IMR-90 (cell line): ENCODE results near the gene ADGRG6. TPM values are rescaled to one million over a fixed set of nuclear protein-coding genes. Genes with fewer than 3 reads are reported as not detected.

Experiments used
- ATAC-seq: fragments of 200-7000 bp; cut with Tn5 transposase; 2 replicates; pipeline ENCODE4 v1.9.1; 2020; ENCODE audit warnings: low read depth, mild to moderate bottlenecking, moderate library complexity
- BruUV-seq: library from RNA; stranded (reverse); fragments of 400-500 nt; replicated peaks from 2 replicates; lab custom pipeline; 2021; lab: Mats Ljungman, UMichigan
- CTCF ChIA-PET: fragments of 300-600 bp; formaldehyde crosslinking; extraction: SDS; loops from one replicate; lab custom pipeline; 2021; ENCODE audit warnings: antibody characterized with exemption; lab: Yijun Ruan, JAX
- POLR2A ChIA-PET: fragments of 300-600 bp; sonication (Branson Sonifier 250); formaldehyde crosslinking; loops from one replicate; lab custom pipeline; 2022; ENCODE audit warnings: antibody characterized with exemption; ENCODE audit not compliant: unreplicated experiment; lab: Charles Lee
- DNase-seq: peaks from one replicate; pipeline ENCODE4 v3.0.0; 2013
- H2AFZ ChIP-seq: replicated peaks from 2 replicates; pipeline ENCODE3; 2013; ENCODE audit warnings: low read length, mild to moderate bottlenecking; ENCODE audit not compliant: poor library complexity
- H2AK5ac ChIP-seq: 2 replicates; pipeline ENCODE4 v1.6.1; 2013; ENCODE audit warnings: low read depth, low read length, inconsistent platforms
- H2AK9ac ChIP-seq: replicated peaks from 2 replicates; pipeline ENCODE3; 2013; ENCODE audit warnings: mild to moderate bottlenecking, low read depth, low read length, moderate library complexity; ENCODE audit not compliant: poor library complexity
- H2BK120ac ChIP-seq: 2 replicates; pipeline ENCODE4 v1.6.1; 2013; ENCODE audit warnings: low read depth, low read length, inconsistent platforms
- H2BK15ac ChIP-seq: 3 replicates; pipeline ENCODE4 v1.6.1; 2013; ENCODE audit warnings: low read depth, low read length, inconsistent platforms
- H2BK20ac ChIP-seq: 2 replicates; pipeline ENCODE4 v1.6.1; 2013; ENCODE audit warnings: low read depth, mild to moderate bottlenecking, inconsistent platforms, low read length, moderate library complexity
- H2BK5ac ChIP-seq: 2 replicates; pipeline ENCODE4 v1.6.1; 2013; ENCODE audit warnings: mild to moderate bottlenecking, low read depth, low read length, inconsistent platforms; ENCODE audit not compliant: poor library complexity, severe bottlenecking
- H3K14ac ChIP-seq: replicated peaks from 2 replicates; pipeline ENCODE4 v1.6.1; 2013; ENCODE audit warnings: low read depth, low read length, inconsistent platforms
- H3K18ac ChIP-seq: 2 replicates; pipeline ENCODE4 v1.6.1; 2013; ENCODE audit warnings: low read depth, low read length, control low read depth
- H3K23ac ChIP-seq: 2 replicates; pipeline ENCODE4 v1.6.1; 2013; ENCODE audit warnings: low read depth, low read length, inconsistent platforms
- H3K27ac ChIP-seq: 2 replicates; pipeline ENCODE4 v1.5.1; 2013; ENCODE audit warnings: mild to moderate bottlenecking, control low read depth, low read length; ENCODE audit not compliant: insufficient read depth
- H3K27me3 ChIP-seq: 2 replicates; pipeline ENCODE4 v1.6.1; 2013; ENCODE audit warnings: low read length; ENCODE audit not compliant: control insufficient read depth, insufficient read depth
- H3K36me3 ChIP-seq: 2 replicates; pipeline ENCODE4 v1.6.1; 2013; ENCODE audit warnings: low read length, mixed read lengths; ENCODE audit not compliant: control insufficient read depth, insufficient read depth
- H3K4ac ChIP-seq: 2 replicates; pipeline ENCODE4 v1.6.1; 2013; ENCODE audit warnings: low read depth, low read length, inconsistent platforms
- H3K4me1 ChIP-seq: 2 replicates; pipeline ENCODE4 v1.6.1; 2013; ENCODE audit warnings: low read length, mixed read lengths; ENCODE audit not compliant: control insufficient read depth, insufficient read depth
- H3K4me2 ChIP-seq: 2 replicates; pipeline ENCODE4 v1.6.1; 2013; ENCODE audit warnings: low read depth, mild to moderate bottlenecking, control low read depth, low read length, moderate library complexity
- H3K4me3 ChIP-seq: 2 replicates; pipeline ENCODE4 v1.5.1; 2013; ENCODE audit warnings: low read depth, mild to moderate bottlenecking, control low read depth, low read length, moderate library complexity; ENCODE audit not compliant: insufficient read depth
- H3K56ac ChIP-seq: 2 replicates; pipeline ENCODE4 v1.6.1; 2013; ENCODE audit warnings: low read length, inconsistent platforms; ENCODE audit not compliant: insufficient read depth; ENCODE audit errors: extremely low read depth
- H3K79me1 ChIP-seq, 2 experiments: 2 replicates each; pipeline ENCODE4 v1.6.1; 2013; ENCODE audit warnings: low read length in 2 of 2, inconsistent platforms in 1 of 2, low read depth in 1 of 2
- H3K9ac ChIP-seq: 2 replicates; pipeline ENCODE4 v1.6.1; 2013; ENCODE audit warnings: low read depth, low read length, control low read depth
- H3K9me1 ChIP-seq: 2 replicates; pipeline ENCODE4 v1.6.1; 2013; ENCODE audit warnings: low read length, inconsistent platforms; ENCODE audit not compliant: insufficient read depth
- H3K9me3 ChIP-seq: 2 replicates; pipeline ENCODE4 v1.6.1; 2013; ENCODE audit warnings: low read length; ENCODE audit not compliant: control insufficient read depth, insufficient read depth
- H4K20me1 ChIP-seq: 2 replicates; pipeline ENCODE4 v1.6.1; 2013; ENCODE audit warnings: low read length, inconsistent platforms; ENCODE audit not compliant: insufficient read depth
- H4K5ac ChIP-seq: 2 replicates; pipeline ENCODE4 v1.6.1; 2013; ENCODE audit warnings: mild to moderate bottlenecking, low read depth, low read length, control low read depth
- H4K8ac ChIP-seq, 2 experiments: 2 replicates each; pipeline ENCODE4 v1.6.1; 2013; ENCODE audit warnings: low read depth in 2 of 2, low read length in 2 of 2, control low read depth in 1 of 2, inconsistent platforms in 1 of 2
- H4K91ac ChIP-seq: 2 replicates; pipeline ENCODE4 v1.6.1; 2013; ENCODE audit warnings: low read depth, low read length, inconsistent platforms; ENCODE audit not compliant: insufficient read depth
- MAFK ChIP-seq: IDR thresholded peaks from 2 replicates; pipeline ENCODE4 v1.6.1; 2012; ENCODE audit warnings: low read depth, low read length, improper control_type of control experiment
- MXI1 ChIP-seq: IDR thresholded peaks from 2 replicates; pipeline ENCODE4 v1.6.1; 2012; ENCODE audit warnings: low read depth, mild to moderate bottlenecking, low read length, moderate library complexity, borderline replicate concordance
- NFE2L2 ChIP-seq: fragments of 150-350 bp; IDR thresholded peaks from 2 replicates; pipeline ENCODE4 v1.6.1; 2016; ENCODE audit warnings: low read depth, mild to moderate bottlenecking, low read length
- USF2 ChIP-seq: fragments of 150-350 bp; IDR thresholded peaks from 2 replicates; pipeline ENCODE4 v1.6.1; 2017; ENCODE audit warnings: mild to moderate bottlenecking, antibody characterized with exemption, low read length, low read depth
- WGBS, 2 experiments: methylation state at CpG; one replicate each; pipeline versions ENCODE4 v1.1.5 to v1.1.7; 2013; ENCODE audit warnings: missing lambda C conversion rate in 2 of 2; ENCODE audit not compliant: insufficient read length in 1 of 2; ENCODE audit errors: extremely low coverage in 2 of 2; 5-methylcytosine and 5-hydroxymethylcytosine counted together
- dilution Hi-C: fragments of 300-500 bp; cut with HindIII; formaldehyde crosslinking; loops from one replicate; pipeline ENCODE4 v1.14.3; 2018; ENCODE audit warnings: low sequenced_read_pairs; ENCODE audit not compliant: unreplicated experiment
- in situ Hi-C: fragments of 300-500 bp; cut with MboI; formaldehyde crosslinking; loops from 3 replicates; pipeline ENCODE4 v1.14.3; 2019; ENCODE audit warnings: low sequenced_read_pairs, inconsistent platforms, mixed read lengths
- intact Hi-C: fragments of 100-400 bp; cut with micrococcal nuclease; formaldehyde crosslinking; loops from 2 replicates; pipeline ENCODE4 v1.10.0; 2022
- polyA plus RNA-seq, 3 experiments: library from polyadenylated mRNA; depleted of rRNA; stranded (reverse); fragments of >200 nt; gene quantifications; 2 replicates each; pipeline ENCODE4 v1.2.3, GENCODE V29; 2012; ENCODE audit warnings: low replicate concordance in 1 of 3
- total RNA-seq: library from RNA; depleted of rRNA; stranded (reverse); fragments of >200 nt; gene quantifications from 2 replicates; pipeline ENCODE4 v1.2.3, GENCODE V29; 2012

The ADGRG6 gene
- total and polyA plus RNA-seq, 2 of the 4 experiments (the other 2 are of a cell fraction): 10.0 to 20.3 TPM

- no peak for TF ChIP-seq MAFK
Measured at GRCh38 chr6:142285235-142286087, 16.3 kb upstream of the ADGRG6 start (continued).

- Histone ChIP-seq H4K20me1 (no peaks in the 10 kb centered on the region), H3K4me2 (no peak overlapping the region), H3K18ac (no peak overlapping the region), H3K36me3 (no peaks in the 10 kb centered on the region), H3K79me1 (no peaks in the 10 kb centered on the region), H3K4me3 (no peak overlapping the region), H3K9ac (no peak overlapping the region), H2AK5ac (no peak overlapping the region), H3K23ac (no peak overlapping the region), H3K27me3 (no peaks in the 10 kb centered on the region), H3K56ac (no peak overlapping the region), H3K27ac (no peak overlapping the region), H2BK20ac (no peak overlapping the region), H3K9me3 (no peaks in the 10 kb centered on the region), H2AFZ (no peak overlapping the region), H2BK15ac (no peak overlapping the region), H2AK9ac (no peak overlapping the region), H3K9me1 (no peaks in the 10 kb centered on the region), H3K4me1 (no peaks in the 10 kb centered on the region), H4K91ac (no peak overlapping the region), H3K14ac (no peak overlapping the region), H2BK5ac (no peak overlapping the region), H3K4ac (no peak overlapping the region), H4K8ac (no peak overlapping the region), H2BK120ac (no peak overlapping the region), H4K5ac (no peak overlapping the region)
- no peak for TF ChIP-seq MAFK
- no peak for TF ChIP-seq NFE2L2
- no peak for TF ChIP-seq USF2
- no peak for TF ChIP-seq MXI1
- dilution Hi-C loops (no loop called here), in situ Hi-C loops (no loop called here), intact Hi-C loops (no loop called here)
- CTCF ChIA-PET: interaction anchor here (0.7 to 1.2 kb wide), 2 partner anchors 11 to 78 kb away, joined by 3 read pairs; no protein-coding TSS in a partner anchor
- ATAC-seq (no peak), DNase-seq (no peak)
- POLR2A ChIA-PET: no interaction called here
- BruUV-seq: no TSS peak
- no CpG with 5 or more reads among the region's 1 CpG for WGBS, 2 experiments
Measured at GRCh38 chr6:142286088-142286409, 15.8 kb upstream of the ADGRG6 start.
